ENCODE results near the gene DHX57. TPM values are rescaled to one million over a fixed set of nuclear protein-coding genes. Genes with fewer than 3 reads are reported as not detected.

The DHX57 gene
- total RNA-seq, 1 experiment from 2014 or later, result 27.5 TPM

- Histone ChIP-seq H3T11ph (ENCODE audit: low read length) (no peak overlapping the region), H3K79me1 (ENCODE audit: insufficient read depth, low read depth, low read length, poor library complexity, severe bottlenecking) (no peaks in the 10 kb centered on the region), H2AK5ac (ENCODE audit: insufficient read length, low read length) (no peak overlapping the region), H3K14ac (ENCODE audit: insufficient read depth, low read length) (no peak overlapping the region), H3K56ac (ENCODE audit: insufficient read length, low read depth, low read length) (no peak overlapping the region), H4K91ac (ENCODE audit: insufficient read length, low read depth, low read length) (no peak overlapping the region), H2BK120ac (ENCODE audit: low read depth, low read length, poor library complexity, severe bottlenecking) (no peak overlapping the region), H3K4me2 (ENCODE audit: insufficient read depth, insufficient read length, low read length) (peak overlapping the region; percentile 63), H3K4me1 (ENCODE audit: insufficient read depth, low read length) (no peaks in the 10 kb centered on the region), H2AFZ (ENCODE audit: low read length) (no peak overlapping the region), H2BK15ac (ENCODE audit: low read depth, low read length) (no peak overlapping the region), H3K27ac (ENCODE audit: insufficient read length, low read depth, low read length) (no peak overlapping the region), H3K9ac (ENCODE audit: extremely low read depth, insufficient read length, low read length) (peak overlapping the region; percentile 23), H3K23ac (ENCODE audit: insufficient read length, low read depth, low read length) (no peak overlapping the region), H2BK5ac (ENCODE audit: insufficient read length, low read length) (no peak overlapping the region), H3K23me2 (ENCODE audit: insufficient read length, low read depth, low read length, poor library complexity, severe bottlenecking) (peaks cover 5% of the 10 kb centered on the region), H2BK20ac (ENCODE audit: low read depth, low read length, poor library complexity, severe bottlenecking) (no peak overlapping the region), H2BK12ac (ENCODE audit: insufficient read length, low read depth, low read length) (no peak overlapping the region), H4K20me1 (ENCODE audit: control insufficient read depth, insufficient read depth, insufficient read length) (no peaks in the 10 kb centered on the region), H3K9me3 (ENCODE audit: control insufficient read depth, low read depth, low read length) (no peaks in the 10 kb centered on the region), H3K27me3 (ENCODE audit: insufficient read depth, low read length) (no peaks in the 10 kb centered on the region), H4K8ac (replicated peaks; ENCODE audit: insufficient read length, low read depth, low read length) (no peak overlapping the region), H4K5ac (ENCODE audit: insufficient read length, low read depth, low read length) (no peak overlapping the region), H3K79me2 (ENCODE audit: insufficient read depth, low read length) (peaks cover 20% of the 10 kb centered on the region), H3K18ac (ENCODE audit: insufficient read length, low read depth, low read length) (no peak overlapping the region), H3K4ac (ENCODE audit: low read depth, low read length) (no peak overlapping the region)
- no CpG with 5 or more reads among the region's 9 CpGs for WGBS (ENCODE audit: extremely low coverage, insufficient read length, low lambda C conversion rate)
- TF ChIP-seq CTCF (conservative IDR thresholded peaks at IDR 0.05), result no peak
- no peak for DNase-seq
- H3K27me3 Mint-ChIP-seq (ENCODE audit: low read depth), result peaks cover 5% of the 10 kb centered on the region
- H3K27ac Mint-ChIP-seq, result peak overlapping the region in 2 of 3 experiments; percentile 28 to 95; a peak in 3 of 7 replicates
- H3K9me3 Mint-ChIP-seq, result peaks cover 3 to 6% of the 10 kb centered on the region in 2 experiments; a peak in 4 of 5 replicates
- H3K4me3 Mint-ChIP-seq, result peak overlapping the region; percentile 70 to 100
- peaks cover 70 to 79% (median 76%) of the 10 kb centered on the region in 3 experiments for H3K36me3 Mint-ChIP-seq (ENCODE audit: insufficient read depth in 1 of 3, low read depth in 3 of 3)
- H3K4me1 Mint-ChIP-seq, result peaks cover 44% of the 10 kb centered on the region in 2 experiments
Measured at GRCh38 chr2:38748391-38748790, 127.3 kb downstream of the DHX57 start.

Data from H9 (cell line).